ENCODE measurements around the gene STAT5B.

STAT5B gene

DNA sequence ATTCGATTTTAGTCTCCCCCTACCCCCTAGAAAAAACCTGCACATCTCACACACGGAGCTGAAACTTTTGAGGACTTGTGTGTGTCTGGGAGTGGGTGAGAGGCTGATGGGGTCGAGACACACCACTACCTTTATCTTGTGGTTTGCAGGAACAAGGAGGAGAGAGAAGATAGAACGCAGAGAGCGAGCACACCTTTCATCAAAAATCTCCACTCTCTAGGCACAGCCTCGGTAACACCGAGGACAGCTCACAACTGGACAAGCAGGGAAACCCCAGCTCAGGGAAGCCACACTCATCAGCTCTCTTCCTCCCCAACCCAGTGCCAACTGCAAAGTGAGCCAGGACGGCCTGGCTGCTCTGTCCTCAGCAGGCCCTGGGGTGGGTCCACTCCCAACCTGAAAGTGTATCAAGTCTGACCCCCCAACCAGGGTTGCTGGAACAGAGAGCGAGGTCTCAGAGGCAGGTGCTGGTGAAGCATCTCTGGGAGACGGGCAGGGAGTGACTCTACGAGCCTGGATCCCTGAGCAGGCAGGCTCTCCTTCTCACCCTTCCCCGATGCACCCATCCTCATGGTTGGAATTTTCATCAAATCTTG, 76.7 kb downstream of the STAT5B start:
- DNase-seq: no peak

GRCh38 chr17:42198897-42199296, 77.3 kb downstream of the STAT5B start:
- Histone ChIP-seq H3K27me3 (replicated peaks; ENCODE audit: insufficient read depth, low read length) (no peaks in the 10 kb centered on the region), H3K36me3 (replicated peaks; ENCODE audit: insufficient read depth, low read length) (no peaks in the 10 kb centered on the region), H3K9me3 (replicated peaks; ENCODE audit: insufficient read depth, low read length) (no peaks in the 10 kb centered on the region), H4K20me1 (ENCODE audit: insufficient read depth, low read length) (no peaks in the 10 kb centered on the region), H3K4me1 (ENCODE audit: low read length) (no peaks in the 10 kb centered on the region), H2AFZ (ENCODE audit: low read length) (no peak overlapping the region), H3K9ac (ENCODE audit: low read length) (no peak overlapping the region), H3K4me3 (ENCODE audit: low read length) (no peak overlapping the region), H3K4me2 (ENCODE audit: low read depth, low read length) (no peak overlapping the region), H3K79me2 (ENCODE audit: low read length) (peaks cover 1% of the 10 kb centered on the region; the same call in 1 of the 2 replicates), H3K9me2 (replicated peaks; ENCODE audit: insufficient read depth, low read length) (no peaks in the 10 kb centered on the region), H3F3A (ENCODE audit: insufficient read depth, low read length) (no peaks in the 10 kb centered on the region), H3K27ac (ENCODE audit: low read length) (no peak overlapping the region)
- no peak for DNase-seq
- TF ChIP-seq, protein P1, sequence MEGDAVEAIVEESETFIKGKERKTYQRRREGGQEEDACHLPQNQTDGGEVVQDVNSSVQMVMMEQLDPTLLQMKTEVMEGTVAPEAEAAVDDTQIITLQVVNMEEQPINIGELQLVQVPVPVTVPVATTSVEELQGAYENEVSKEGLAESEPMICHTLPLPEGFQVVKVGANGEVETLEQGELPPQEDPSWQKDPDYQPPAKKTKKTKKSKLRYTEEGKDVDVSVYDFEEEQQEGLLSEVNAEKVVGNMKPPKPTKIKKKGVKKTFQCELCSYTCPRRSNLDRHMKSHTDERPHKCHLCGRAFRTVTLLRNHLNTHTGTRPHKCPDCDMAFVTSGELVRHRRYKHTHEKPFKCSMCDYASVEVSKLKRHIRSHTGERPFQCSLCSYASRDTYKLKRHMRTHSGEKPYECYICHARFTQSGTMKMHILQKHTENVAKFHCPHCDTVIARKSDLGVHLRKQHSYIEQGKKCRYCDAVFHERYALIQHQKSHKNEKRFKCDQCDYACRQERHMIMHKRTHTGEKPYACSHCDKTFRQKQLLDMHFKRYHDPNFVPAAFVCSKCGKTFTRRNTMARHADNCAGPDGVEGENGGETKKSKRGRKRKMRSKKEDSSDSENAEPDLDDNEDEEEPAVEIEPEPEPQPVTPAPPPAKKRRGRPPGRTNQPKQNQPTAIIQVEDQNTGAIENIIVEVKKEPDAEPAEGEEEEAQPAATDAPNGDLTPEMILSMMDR (IDR thresholded peaks at IDR 0.05; ENCODE audit: low read length): no peak
- no peak for TF ChIP-seq EZH2phosphoT487 (IDR thresholded peaks at IDR 0.05; ENCODE audit: low read length)

More for the DNA sequence above, 76.7 kb downstream of the STAT5B start:
- H3K4me3 ChIP-seq (ENCODE audit: low read length): no peak overlapping the region
- H4K20me1 ChIP-seq (ENCODE audit: insufficient read depth, low read length): no peaks in the 10 kb centered on the region
- no peaks in the 10 kb centered on the region for H3K79me2 ChIP-seq (ENCODE audit: low read length)
- no peak overlapping the region for H3K4me2 ChIP-seq (ENCODE audit: low read depth, low read length)
- no peak overlapping the region for H2AFZ ChIP-seq (ENCODE audit: low read length)
- no peaks in the 10 kb centered on the region for H3K27me3 ChIP-seq (replicated peaks; ENCODE audit: insufficient read depth, low read length)
- no peak overlapping the region for H3K9ac ChIP-seq (ENCODE audit: low read length)
- H3K27ac ChIP-seq (ENCODE audit: low read length): no peak overlapping the region
- no peaks in the 10 kb centered on the region for H3K36me3 ChIP-seq (replicated peaks; ENCODE audit: insufficient read depth, low read length)
- H3K9me2 ChIP-seq (replicated peaks; ENCODE audit: insufficient read depth, low read length): no peaks in the 10 kb centered on the region
- no peaks in the 10 kb centered on the region for H3K9me3 ChIP-seq (replicated peaks; ENCODE audit: insufficient read depth, low read length)
- no peaks in the 10 kb centered on the region for H3F3A ChIP-seq (ENCODE audit: insufficient read depth, low read length)
- TF ChIP-seq, protein P1 (IDR thresholded peaks at IDR 0.05; ENCODE audit: low read length): no peak
- TF ChIP-seq EZH2phosphoT487 (IDR thresholded peaks at IDR 0.05; ENCODE audit: low read length) (no peak), EZH2 (optimal IDR thresholded peaks at IDR 0.05; ENCODE audit: low read depth, low read length) (no peak)
- no peaks in the 10 kb centered on the region for H3K4me1 ChIP-seq (ENCODE audit: low read length)

GRCh38 chr17:42197564-42198156, 78.5 kb downstream of the STAT5B start:
- H2AFZ ChIP-seq (ENCODE audit: low read length): no peak overlapping the region
- no peak for DNase-seq
- no peaks in the 10 kb centered on the region for H3K9me2 ChIP-seq (replicated peaks; ENCODE audit: insufficient read depth, low read length)
- no peak overlapping the region for H3K9ac ChIP-seq (ENCODE audit: low read length)
- no peaks in the 10 kb centered on the region for H4K20me1 ChIP-seq (ENCODE audit: insufficient read depth, low read length)
- H3K4me2 ChIP-seq (ENCODE audit: low read depth, low read length): no peak overlapping the region
- H3K27ac ChIP-seq (ENCODE audit: low read length): no peak overlapping the region
- H3F3A ChIP-seq (ENCODE audit: insufficient read depth, low read length): no peaks in the 10 kb centered on the region
- peaks cover 5% of the 10 kb centered on the region; the same call in 1 of the 2 replicates for H3K79me2 ChIP-seq (ENCODE audit: low read length)
- no peaks in the 10 kb centered on the region for H3K27me3 ChIP-seq (replicated peaks; ENCODE audit: insufficient read depth, low read length)
- H3K36me3 ChIP-seq (replicated peaks; ENCODE audit: insufficient read depth, low read length): no peaks in the 10 kb centered on the region
- H3K9me3 ChIP-seq (replicated peaks; ENCODE audit: insufficient read depth, low read length): no peaks in the 10 kb centered on the region
- TF ChIP-seq EZH2phosphoT487 (IDR thresholded peaks at IDR 0.05; ENCODE audit: low read length) (no peak), EZH2 (optimal IDR thresholded peaks at IDR 0.05; ENCODE audit: low read depth, low read length) (no peak)
- TF ChIP-seq, protein P1 (IDR thresholded peaks at IDR 0.05; ENCODE audit: low read length): no peak
- H3K4me1 ChIP-seq (ENCODE audit: low read length): no peaks in the 10 kb centered on the region; the same call in 1 of the 2 replicates
- H3K4me3 ChIP-seq (ENCODE audit: low read length): no peak overlapping the region

Data from MM.1S (cell line).